IPS-NIHi7 (cell line): ENCODE data around the gene CD81.
A peak's percentile ranks its signal among the peaks of the same experiment; 100 is the strongest.

Experiments used
- DNase-seq: peaks from one replicate; pipeline ENCODE4 v3.0.0; 2012; ENCODE audit warnings: mixed read lengths; ENCODE audit errors: extremely low spot score

CD81 gene

GRCh38 chr11:2421226-2421994 is 44.3 kb downstream of the CD81 start:
- no peak for DNase-seq

GRCh38 chr11:2421996-2422395 is 44.9 kb downstream of the CD81 start:
- no peak for DNase-seq

DNA sequence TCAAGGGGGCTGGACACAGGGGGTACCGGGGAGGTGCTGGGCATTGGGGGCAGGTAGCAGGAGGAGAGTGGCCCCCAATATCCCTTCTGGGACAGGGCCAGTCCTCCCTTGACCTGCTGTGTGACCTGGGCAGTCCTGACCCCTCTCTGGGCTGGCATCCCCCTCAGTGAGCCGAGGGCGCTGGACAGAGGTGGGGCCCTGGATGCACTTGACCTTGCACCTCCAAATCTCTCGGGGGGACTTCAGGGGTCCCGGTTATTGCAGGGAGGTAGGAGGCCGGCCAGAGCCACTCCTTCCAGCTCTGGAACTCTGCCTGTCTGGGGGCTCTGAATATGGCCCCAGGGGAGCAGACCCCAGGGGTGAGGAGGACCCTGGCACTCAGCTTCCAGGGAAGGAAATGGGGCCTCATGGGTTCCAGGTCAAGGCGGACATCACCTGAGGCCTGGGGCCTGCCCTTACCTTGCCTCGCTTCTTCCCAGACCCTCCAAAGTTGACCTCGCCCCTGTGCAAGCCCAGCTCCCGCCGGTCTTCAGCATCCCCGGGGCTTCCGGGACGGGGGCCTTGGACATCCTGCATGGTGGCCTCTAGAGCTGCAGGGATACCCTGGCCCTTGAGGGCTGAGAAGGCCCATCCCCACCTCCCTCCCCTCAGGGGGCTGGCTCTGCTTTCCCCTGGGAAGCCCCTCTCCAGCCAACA is 45.5 kb downstream of the CD81 start:
- no peak for DNase-seq

DNA sequence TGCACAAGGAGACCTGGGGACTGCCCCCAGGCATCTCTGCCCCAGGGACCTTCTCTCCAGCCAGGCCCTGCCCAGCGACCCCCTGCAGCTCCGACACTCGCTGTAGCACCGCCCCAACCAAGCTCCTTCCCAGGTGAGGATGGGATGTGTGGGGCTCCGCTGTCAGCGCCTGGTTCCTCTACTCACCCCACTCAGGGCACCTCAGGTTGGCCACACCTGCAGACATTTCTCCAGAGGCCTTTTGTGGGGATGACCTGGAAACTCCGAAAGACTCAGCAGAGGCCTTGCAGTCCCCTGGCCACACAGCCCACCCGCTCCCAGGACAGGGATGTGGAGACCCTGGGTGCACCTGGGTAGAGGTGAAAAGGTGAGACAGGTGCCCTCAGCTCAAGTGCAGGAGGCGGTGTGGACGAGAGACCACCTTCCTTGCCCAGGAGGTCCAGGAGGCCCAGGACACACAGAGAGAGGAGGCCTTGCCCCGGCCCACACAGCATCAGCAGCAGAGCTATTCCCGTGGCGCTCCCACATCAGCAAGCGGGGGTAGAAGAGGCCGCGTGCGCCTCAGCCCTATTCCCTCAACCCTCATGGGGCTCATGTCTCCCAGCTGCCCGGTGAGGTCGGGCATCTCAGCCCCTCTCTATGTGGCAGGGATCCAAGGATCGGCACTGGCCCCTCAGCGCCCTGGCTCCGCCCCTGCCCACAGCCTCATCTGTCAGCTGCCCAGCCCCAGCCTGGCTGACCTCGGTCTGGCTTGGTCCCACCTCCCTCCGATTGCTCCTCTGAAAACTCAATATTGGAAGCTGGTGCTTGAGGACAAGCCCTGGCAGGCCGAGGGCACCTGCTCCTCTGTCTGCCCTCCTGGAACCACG is 46.3 kb downstream of the CD81 start:
- DNase-seq, result no peak

GRCh38 chr11:2424811-2425495 is 47.8 kb downstream of the CD81 start:
- no peak for DNase-seq

DNA sequence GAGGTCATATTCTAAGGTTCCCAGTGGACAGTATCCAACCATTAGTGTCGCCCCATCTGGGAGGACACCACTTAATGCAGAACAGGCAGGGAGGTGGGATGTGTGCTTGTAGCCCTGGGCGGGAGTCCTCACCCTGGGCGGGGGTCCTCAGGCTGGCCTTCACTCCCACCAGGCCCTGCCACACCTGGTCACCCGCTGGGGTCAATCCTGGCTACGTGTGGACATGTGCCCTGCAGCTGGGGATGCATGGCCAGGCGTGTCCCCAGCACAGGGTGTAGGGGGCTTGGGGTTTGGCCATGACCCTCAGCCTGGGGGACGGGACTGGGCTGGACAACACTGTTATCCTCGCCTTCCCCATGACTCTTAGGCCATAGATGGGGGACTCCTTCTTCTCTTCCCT is 48.4 kb downstream of the CD81 start:
- DNase-seq, result no peak

GRCh38 chr11:2426221-2426620 is 49.1 kb downstream of the CD81 start:
- DNase-seq, result no peak

DNA sequence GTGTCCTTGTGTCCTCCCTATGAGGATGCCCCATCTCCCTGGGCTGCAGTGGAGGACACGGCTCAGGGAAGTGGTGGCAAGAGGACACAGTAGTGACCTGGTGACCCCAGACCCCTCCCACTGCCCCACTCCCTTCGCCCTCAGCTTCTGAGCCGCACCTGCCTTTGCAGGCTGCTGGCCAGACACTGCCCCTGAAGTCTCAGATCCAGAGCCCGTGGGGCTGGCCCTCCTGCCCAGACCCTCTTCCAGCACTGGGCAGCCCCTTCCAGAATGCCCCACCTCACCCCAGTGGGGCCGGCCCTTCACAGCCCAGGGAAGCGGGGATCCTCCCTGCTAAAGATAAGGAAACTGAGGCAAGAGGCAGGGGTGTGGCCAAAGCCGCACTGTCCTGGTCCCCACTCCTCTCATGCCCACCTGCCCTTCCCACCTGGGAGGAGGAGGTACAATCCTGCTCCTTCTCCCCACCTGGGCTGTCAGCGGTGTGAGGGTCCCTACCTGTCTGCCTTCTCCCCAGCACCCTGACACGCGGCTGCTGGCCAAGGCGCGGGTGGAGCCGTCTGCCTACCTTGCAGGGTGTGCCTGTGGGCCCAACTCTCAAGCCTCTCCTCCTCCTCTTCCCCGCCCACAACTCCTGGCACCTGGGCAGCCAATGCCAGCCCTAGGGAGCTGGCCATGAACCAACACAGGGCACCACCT is 49.9 kb downstream of the CD81 start:
- no peak for DNase-seq

GRCh38 chr11:2427721-2428321 is 50.7 kb downstream of the CD81 start:
- no peak for DNase-seq

GRCh38 chr11:2428322-2428795 is 51.2 kb downstream of the CD81 start:
- DNase-seq, result peak; percentile 84

- no peak for DNase-seq
Observed at GRCh38 chr11:2431395-2431794, 54.3 kb downstream of the CD81 start.

DNA sequence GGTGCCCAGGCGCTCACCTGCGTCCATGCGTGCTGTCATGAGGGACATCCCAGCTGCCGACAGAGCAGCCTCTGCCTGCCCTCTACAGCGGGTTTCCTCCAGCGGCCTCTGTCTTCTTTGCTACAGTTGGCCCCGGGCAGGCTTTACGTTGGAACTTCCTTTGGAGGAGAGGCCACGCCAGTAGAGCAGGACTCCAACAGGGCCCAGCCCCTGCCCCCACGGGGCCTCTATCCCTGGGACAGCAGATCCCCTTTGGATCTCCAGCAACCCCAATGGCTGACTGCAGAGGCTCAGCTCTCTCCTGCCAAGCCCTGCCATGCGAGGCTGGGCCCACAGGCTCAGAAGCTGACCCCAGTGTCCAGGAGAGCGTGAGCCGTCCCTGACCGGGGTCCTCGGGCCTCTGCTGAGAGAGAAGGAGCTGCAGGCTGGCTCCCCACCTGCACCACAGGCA is 55.1 kb downstream of the CD81 start:
- no peak for DNase-seq

DNA sequence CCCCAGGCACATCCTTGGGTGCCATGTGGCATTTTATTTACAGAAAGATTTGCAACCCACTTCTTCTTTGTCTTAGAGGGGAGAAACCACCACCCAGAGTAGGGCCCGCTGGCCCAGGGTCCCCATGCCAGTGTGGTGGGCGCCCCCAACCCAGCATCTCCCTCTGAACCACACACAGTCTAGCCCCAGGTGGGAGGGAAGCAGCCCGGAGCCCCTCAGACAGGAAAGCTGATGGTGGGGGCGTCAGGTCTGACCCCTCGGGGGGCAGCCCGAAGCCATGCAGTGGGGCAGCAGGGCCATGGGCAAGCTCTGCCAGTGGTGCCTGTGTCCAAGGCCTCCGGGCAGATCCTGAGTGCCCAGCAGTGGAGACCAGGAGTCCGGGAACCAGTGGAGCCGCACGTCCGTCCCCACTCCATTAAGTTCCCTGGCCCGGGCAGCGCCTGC is 55.5 kb downstream of the CD81 start:
- DNase-seq, result no peak

- no peak for DNase-seq
Observed at GRCh38 chr11:2433106-2433925, 56.2 kb downstream of the CD81 start.

- DNase-seq, result no peak
Observed at GRCh38 chr11:2434008-2434407, 56.9 kb downstream of the CD81 start.

DNA sequence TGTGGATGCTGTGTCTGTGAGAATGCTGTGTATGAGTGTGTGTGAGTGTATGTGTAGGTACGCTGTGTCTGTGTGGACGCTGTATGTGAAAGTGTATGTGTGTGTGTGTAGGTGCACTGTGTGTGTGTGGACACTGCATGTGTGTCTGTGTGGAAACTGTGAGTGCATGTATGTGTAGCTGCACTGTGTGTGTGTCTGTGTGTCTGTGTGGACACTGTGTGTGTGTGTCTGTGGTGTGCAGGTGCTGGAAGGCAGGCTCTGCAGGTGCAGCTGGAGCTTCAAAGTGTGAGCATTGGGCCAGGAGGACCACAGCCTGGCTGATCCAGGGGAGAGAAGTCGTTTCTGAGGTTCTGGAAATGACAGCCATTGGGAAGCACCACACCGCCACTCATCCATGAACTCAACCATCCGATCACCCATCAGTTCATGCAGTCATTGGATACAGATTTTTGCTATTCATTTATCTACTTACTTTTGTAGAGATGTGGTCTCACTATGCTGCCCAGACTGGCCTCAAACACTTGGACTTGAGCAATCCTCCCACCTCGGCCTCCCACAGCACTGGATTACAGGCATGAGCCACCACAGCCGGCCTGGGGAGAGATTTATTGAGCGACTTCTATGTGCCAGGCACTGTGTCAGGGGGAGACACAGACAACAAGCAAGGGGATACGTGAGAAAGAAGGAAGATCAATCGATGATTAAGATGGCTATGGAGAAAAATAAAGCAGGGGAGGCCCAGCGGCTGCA is 57.6 kb downstream of the CD81 start:
- DNase-seq, result no peak

DNA sequence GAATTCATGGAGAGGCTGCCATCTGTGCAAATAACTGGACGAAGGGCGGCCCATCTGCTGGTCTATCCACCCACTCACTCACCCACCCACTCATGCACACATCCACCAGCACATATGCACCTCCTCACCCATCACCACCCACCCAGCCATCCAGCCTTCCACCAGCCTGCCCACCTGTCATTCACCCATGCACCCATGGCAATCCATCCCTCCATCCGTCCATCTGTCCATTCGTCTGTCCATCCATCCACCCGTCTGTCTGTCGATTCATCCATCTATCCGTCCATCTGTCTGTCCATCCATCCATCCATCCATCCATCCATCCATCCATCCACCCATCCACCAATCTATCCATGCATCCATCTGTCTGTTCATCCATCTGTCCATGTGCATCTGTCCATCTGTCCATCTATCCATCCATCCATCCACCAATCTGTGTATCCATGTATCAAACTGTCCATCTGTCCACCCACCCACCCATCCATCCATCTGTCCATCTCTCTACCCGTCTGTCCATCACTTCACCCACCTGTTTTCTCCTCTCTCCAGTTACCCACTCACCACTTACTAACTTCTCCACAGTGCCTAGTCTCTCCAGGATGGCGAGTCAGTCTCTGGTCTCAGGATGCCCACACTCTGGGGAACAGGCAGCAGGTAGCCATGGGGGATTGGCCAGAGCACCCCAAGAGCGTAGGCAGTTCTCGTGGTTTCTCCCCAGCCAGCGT is 58.3 kb downstream of the CD81 start:
- DNase-seq, result no peak

GRCh38 chr11:2436013-2436520 is 59.0 kb downstream of the CD81 start:
- DNase-seq, result no peak
